ENCODE results near the gene TTC38. TPM values are rescaled to one million over a fixed set of nuclear protein-coding genes. Genes with fewer than 3 reads are reported as not detected.
A peak's percentile ranks its signal among the peaks of the same experiment; 100 is the strongest.

The TTC38 gene
- total RNA-seq, 3 donors from 2014 or later, result 5.5 to 6.0 (median 6.0) TPM

GRCh38 chr22:46239261-46240048 lies 28.4 kb upstream of the TTC38 start:
- Mint-ChIP-seq H3K27me3 (ENCODE audit: low read depth) (no peaks in the 10 kb centered on the region), H3K36me3 (ENCODE audit: insufficient read depth) (peaks cover 13% of the 10 kb centered on the region), H3K4me3 (peak overlapping the region; percentile 39), H3K9me3 (no peaks in the 10 kb centered on the region), H3K4me1 (ENCODE audit: low read depth) (peaks cover 17% of the 10 kb centered on the region)
- peak; percentile 21 to 37 for ATAC-seq
- no peak for DNase-seq

- H3K9me3 Mint-ChIP-seq, result no peaks in the 10 kb centered on the region
- no peak for DNase-seq
- peaks cover 10% of the 10 kb centered on the region for H3K36me3 Mint-ChIP-seq (ENCODE audit: insufficient read depth)
- no peak overlapping the region for H3K4me3 Mint-ChIP-seq
- no peak for ATAC-seq
- H3K27me3 Mint-ChIP-seq (ENCODE audit: low read depth), result no peaks in the 10 kb centered on the region
- peaks cover 17% of the 10 kb centered on the region for H3K4me1 Mint-ChIP-seq (ENCODE audit: low read depth)
Observed at GRCh38 chr22:46240073-46240472, 27.7 kb upstream of the TTC38 start.

GRCh38 chr22:46240506-46240905 lies 27.3 kb upstream of the TTC38 start:
- no peak for ATAC-seq
- H3K4me1 Mint-ChIP-seq (ENCODE audit: low read depth), result peaks cover 17% of the 10 kb centered on the region
- H3K9me3 Mint-ChIP-seq, result no peaks in the 10 kb centered on the region
- H3K4me3 Mint-ChIP-seq, result no peak overlapping the region
- no peak for DNase-seq
- H3K36me3 Mint-ChIP-seq (ENCODE audit: insufficient read depth), result peaks cover 8% of the 10 kb centered on the region
- no peaks in the 10 kb centered on the region for H3K27me3 Mint-ChIP-seq (ENCODE audit: low read depth)

- no peak overlapping the region for H3K4me3 Mint-ChIP-seq
- DNase-seq (no peak), ATAC-seq (no peak)
- peaks cover 17% of the 10 kb centered on the region for H3K4me1 Mint-ChIP-seq (ENCODE audit: low read depth)
- no peaks in the 10 kb centered on the region for H3K9me3 Mint-ChIP-seq
- no peaks in the 10 kb centered on the region for H3K27me3 Mint-ChIP-seq (ENCODE audit: low read depth)
- peaks cover 8% of the 10 kb centered on the region for H3K36me3 Mint-ChIP-seq (ENCODE audit: insufficient read depth)
Observed at GRCh38 chr22:46240907-46241306, 26.9 kb upstream of the TTC38 start.

- ATAC-seq (no peak), DNase-seq (no peak)
- Mint-ChIP-seq H3K9me3 (no peaks in the 10 kb centered on the region), H3K4me1 (ENCODE audit: low read depth) (peaks cover 17% of the 10 kb centered on the region), H3K27me3 (ENCODE audit: low read depth) (no peaks in the 10 kb centered on the region), H3K4me3 (no peak overlapping the region), H3K36me3 (ENCODE audit: insufficient read depth) (peaks cover 6% of the 10 kb centered on the region)
Observed at GRCh38 chr22:46241396-46242007, 26.3 kb upstream of the TTC38 start.

GRCh38 chr22:46242076-46242475 lies 25.7 kb upstream of the TTC38 start:
- Mint-ChIP-seq H3K4me3 (no peak overlapping the region), H3K4me1 (ENCODE audit: low read depth) (peaks cover 17% of the 10 kb centered on the region), H3K27me3 (ENCODE audit: low read depth) (no peaks in the 10 kb centered on the region), H3K9me3 (no peaks in the 10 kb centered on the region), H3K36me3 (ENCODE audit: insufficient read depth) (peaks cover 5% of the 10 kb centered on the region)
- DNase-seq (no peak), ATAC-seq (no peak)

GRCh38 chr22:46244771-46245170 lies 23.0 kb upstream of the TTC38 start:
- ATAC-seq (no peak), DNase-seq (no peak)
- Mint-ChIP-seq H3K9me3 (no peaks in the 10 kb centered on the region), H3K4me1 (ENCODE audit: low read depth) (peaks cover 13% of the 10 kb centered on the region), H3K4me3 (no peak overlapping the region), H3K27me3 (ENCODE audit: low read depth) (no peaks in the 10 kb centered on the region), H3K36me3 (ENCODE audit: insufficient read depth) (no peaks in the 10 kb centered on the region)

GRCh38 chr22:46245511-46245910 lies 22.3 kb upstream of the TTC38 start:
- H3K9me3 Mint-ChIP-seq, result no peaks in the 10 kb centered on the region
- no peaks in the 10 kb centered on the region for H3K36me3 Mint-ChIP-seq (ENCODE audit: insufficient read depth)
- DNase-seq, result no peak
- H3K27me3 Mint-ChIP-seq (ENCODE audit: low read depth), result no peaks in the 10 kb centered on the region
- H3K4me3 Mint-ChIP-seq, result no peak overlapping the region
- ATAC-seq, result no peak
- peaks cover 6% of the 10 kb centered on the region for H3K4me1 Mint-ChIP-seq (ENCODE audit: low read depth)

GRCh38 chr22:46246178-46246577 lies 21.6 kb upstream of the TTC38 start:
- no peak overlapping the region for H3K4me3 Mint-ChIP-seq
- no peaks in the 10 kb centered on the region for H3K9me3 Mint-ChIP-seq
- ATAC-seq (no peak), DNase-seq (no peak)
- peaks cover 7% of the 10 kb centered on the region for H3K4me1 Mint-ChIP-seq (ENCODE audit: low read depth)
- no peaks in the 10 kb centered on the region for H3K36me3 Mint-ChIP-seq (ENCODE audit: insufficient read depth)
- H3K27me3 Mint-ChIP-seq (ENCODE audit: low read depth), result no peaks in the 10 kb centered on the region

- H3K4me1 Mint-ChIP-seq (ENCODE audit: low read depth), result peaks cover 16% of the 10 kb centered on the region
- DNase-seq, result no peak
Observed at GRCh38 chr22:46247443-46247975, 20.3 kb upstream of the TTC38 start.

GRCh38 chr22:46250035-46250782 lies 17.6 kb upstream of the TTC38 start, which contains the start of gene CDPF1:
Gene CDPF1 (minus strand): TSS chr22:46250293. CDS start chr22:46248284, 2,009 bp downstream.
- peak; percentile 89 for DNase-seq
- Mint-ChIP-seq H3K27me3 (ENCODE audit: low read depth) (no peaks in the 10 kb centered on the region), H3K4me3 (peak within 1 kb of the TSS; percentile 78), H3K4me1 (ENCODE audit: low read depth) (peaks cover 21% of the 10 kb centered on the region), H3K36me3 (ENCODE audit: insufficient read depth) (no peaks in the 10 kb centered on the region), H3K9me3 (no peaks in the 10 kb centered on the region)
- ATAC-seq, result peak; percentile 96 to 97

More at GRCh38 chr22:46247443-46247975, 20.3 kb upstream of the TTC38 start:
- no peaks in the 10 kb centered on the region for H3K27me3 Mint-ChIP-seq (ENCODE audit: low read depth)
- no peaks in the 10 kb centered on the region for H3K9me3 Mint-ChIP-seq
- no peaks in the 10 kb centered on the region for H3K36me3 Mint-ChIP-seq (ENCODE audit: insufficient read depth)
- peak overlapping the region; percentile 2 for H3K4me3 Mint-ChIP-seq
- ATAC-seq, result no peak

GRCh38 chr22:46250783-46251125 lies 17.1 kb upstream of the TTC38 start:
- Mint-ChIP-seq H3K27me3 (ENCODE audit: low read depth) (no peaks in the 10 kb centered on the region), H3K4me3 (peak overlapping the region; percentile 78), H3K36me3 (ENCODE audit: insufficient read depth) (no peaks in the 10 kb centered on the region), H3K4me1 (ENCODE audit: low read depth) (peaks cover 21% of the 10 kb centered on the region), H3K9me3 (no peaks in the 10 kb centered on the region)
- ATAC-seq, result peak in 1 of 2 donors; percentile 2
- DNase-seq, result no peak

- H3K4me1 Mint-ChIP-seq (ENCODE audit: low read depth), result peaks cover 21% of the 10 kb centered on the region
- no peaks in the 10 kb centered on the region for H3K9me3 Mint-ChIP-seq
- no peak for DNase-seq
- peak overlapping the region; percentile 78 for H3K4me3 Mint-ChIP-seq
- ATAC-seq, result no peak
- H3K36me3 Mint-ChIP-seq (ENCODE audit: insufficient read depth), result no peaks in the 10 kb centered on the region
- H3K27me3 Mint-ChIP-seq (ENCODE audit: low read depth), result no peaks in the 10 kb centered on the region
Observed at GRCh38 chr22:46251266-46251665, 16.5 kb upstream of the TTC38 start.

GRCh38 chr22:46251816-46252380 lies 15.9 kb upstream of the TTC38 start:
- no peak for DNase-seq
- Mint-ChIP-seq H3K36me3 (ENCODE audit: insufficient read depth) (no peaks in the 10 kb centered on the region), H3K27me3 (ENCODE audit: low read depth) (no peaks in the 10 kb centered on the region), H3K4me3 (peak overlapping the region; percentile 78), H3K4me1 (ENCODE audit: low read depth) (peaks cover 21% of the 10 kb centered on the region), H3K9me3 (no peaks in the 10 kb centered on the region)
- no peak for ATAC-seq

Data from activated T-cell treated with anti-CD3 and anti-CD28 coated beads, Interleukin-2, amount 50 U/mL, for 4 hours (primary cell).